ENCODE data around the gene CSRNP2. TPM values are rescaled to one million over a fixed set of nuclear protein-coding genes. Genes with fewer than 3 reads are reported as not detected.
A peak's percentile ranks its signal among the peaks of the same experiment; 100 is the strongest.
"Not testable (repeated sequence)": the region's sequence is repeated elsewhere in the genome, so short reads cannot be mapped to it uniquely, and the experiment has no call there.

CSRNP2 gene
- total RNA-seq, 2 donors from 2014 or later, result 17.1 to 19.4 TPM

DNA sequence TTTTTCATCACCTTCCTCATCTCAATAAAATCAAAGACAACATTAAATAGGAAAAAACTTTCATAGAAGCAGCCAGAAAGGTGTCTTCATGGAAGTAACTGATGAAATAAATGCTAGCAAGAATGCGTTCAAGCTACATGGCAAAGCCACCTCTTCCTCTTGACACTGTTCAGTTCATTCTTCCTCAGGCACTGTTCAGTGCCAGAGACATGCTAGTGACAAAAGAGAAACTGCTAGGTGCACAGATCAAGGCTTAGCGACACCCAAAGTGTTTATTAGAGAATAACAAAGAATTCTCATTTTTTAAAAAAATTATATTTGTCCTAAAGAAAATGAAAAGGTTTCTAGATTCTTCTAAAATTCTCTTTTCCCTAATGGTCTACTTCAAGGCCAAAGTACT lies 64.4 kb downstream of the CSRNP2 start:
- TF ChIP-seq, protein P1, sequence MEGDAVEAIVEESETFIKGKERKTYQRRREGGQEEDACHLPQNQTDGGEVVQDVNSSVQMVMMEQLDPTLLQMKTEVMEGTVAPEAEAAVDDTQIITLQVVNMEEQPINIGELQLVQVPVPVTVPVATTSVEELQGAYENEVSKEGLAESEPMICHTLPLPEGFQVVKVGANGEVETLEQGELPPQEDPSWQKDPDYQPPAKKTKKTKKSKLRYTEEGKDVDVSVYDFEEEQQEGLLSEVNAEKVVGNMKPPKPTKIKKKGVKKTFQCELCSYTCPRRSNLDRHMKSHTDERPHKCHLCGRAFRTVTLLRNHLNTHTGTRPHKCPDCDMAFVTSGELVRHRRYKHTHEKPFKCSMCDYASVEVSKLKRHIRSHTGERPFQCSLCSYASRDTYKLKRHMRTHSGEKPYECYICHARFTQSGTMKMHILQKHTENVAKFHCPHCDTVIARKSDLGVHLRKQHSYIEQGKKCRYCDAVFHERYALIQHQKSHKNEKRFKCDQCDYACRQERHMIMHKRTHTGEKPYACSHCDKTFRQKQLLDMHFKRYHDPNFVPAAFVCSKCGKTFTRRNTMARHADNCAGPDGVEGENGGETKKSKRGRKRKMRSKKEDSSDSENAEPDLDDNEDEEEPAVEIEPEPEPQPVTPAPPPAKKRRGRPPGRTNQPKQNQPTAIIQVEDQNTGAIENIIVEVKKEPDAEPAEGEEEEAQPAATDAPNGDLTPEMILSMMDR (IDR thresholded peaks at IDR 0.05), result no peak
- H3K27ac ChIP-seq, result no peak overlapping the region

DNA sequence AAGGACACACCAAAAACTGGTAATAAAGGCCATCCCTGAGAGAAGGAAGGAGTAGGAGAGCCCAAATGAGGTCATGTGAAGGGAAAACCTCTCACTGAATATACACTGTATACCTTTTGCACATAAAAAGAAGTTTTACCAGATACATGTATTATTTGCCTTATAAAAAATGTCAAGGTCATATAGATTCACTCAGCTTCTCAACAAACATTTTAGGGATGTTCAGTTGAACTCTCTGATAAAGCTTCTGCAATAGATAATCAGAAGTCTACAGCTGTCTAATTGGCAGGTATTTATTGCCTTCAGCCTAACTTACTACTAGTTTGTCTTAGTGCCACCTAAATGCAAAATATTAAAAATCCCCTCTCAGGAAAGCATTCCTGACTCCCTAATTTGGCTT lies 65.9 kb downstream of the CSRNP2 start:
- no peak for DNase-seq (ENCODE audit: low spot score)
- H3K9me3 ChIP-seq, result no peaks in the 10 kb centered on the region
- H3K4me3 ChIP-seq, result no peak overlapping the region
- peaks cover 0 to 26% of the 10 kb centered on the region in 2 donors for H3K4me1 ChIP-seq
- TF ChIP-seq, protein P1 (IDR thresholded peaks at IDR 0.05), result no peak
- no peaks in the 10 kb centered on the region for H3K27me3 ChIP-seq
- no peak overlapping the region for H3K27ac ChIP-seq
- H3K36me3 ChIP-seq, result no peaks in the 10 kb centered on the region

More for the DNA sequence above, 64.4 kb downstream of the CSRNP2 start:
- Histone ChIP-seq H3K4me3 (no peak overlapping the region), H3K27me3 (no peaks in the 10 kb centered on the region), H3K4me1 (peaks cover 0 to 25% of the 10 kb centered on the region in 2 donors), H3K36me3 (no peaks in the 10 kb centered on the region), H3K9me3 (no peaks in the 10 kb centered on the region)
- DNase-seq (ENCODE audit: low spot score), result no peak

DNA sequence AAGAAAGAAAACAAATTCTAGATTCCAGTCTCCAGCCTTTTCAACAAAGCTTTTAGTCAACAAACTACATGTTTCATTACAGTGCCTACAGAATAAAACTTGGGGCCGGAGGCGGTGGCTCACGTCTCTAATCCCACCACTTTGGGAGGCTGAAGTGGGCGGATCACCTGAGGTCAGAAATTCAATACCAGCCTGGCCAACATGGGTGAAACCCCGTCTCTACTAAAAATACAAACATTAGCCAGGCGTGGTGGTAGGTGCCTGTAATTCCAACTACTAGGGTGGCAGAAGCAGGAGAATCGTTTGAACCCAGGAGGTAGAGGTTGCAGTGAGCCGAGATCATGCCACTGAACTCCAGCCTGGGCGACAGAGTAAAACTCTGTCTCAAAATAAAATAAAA lies 68.9 kb downstream of the CSRNP2 start:
- H3K36me3 ChIP-seq; H3K27me3 ChIP-seq; H3K9me3 ChIP-seq; H3K4me3 ChIP-seq; DNase-seq (ENCODE audit: low spot score); H3K27ac ChIP-seq: not testable (repeated sequence)
- peaks cover 0 to 30% of the 10 kb centered on the region in 2 donors for H3K4me1 ChIP-seq

DNA sequence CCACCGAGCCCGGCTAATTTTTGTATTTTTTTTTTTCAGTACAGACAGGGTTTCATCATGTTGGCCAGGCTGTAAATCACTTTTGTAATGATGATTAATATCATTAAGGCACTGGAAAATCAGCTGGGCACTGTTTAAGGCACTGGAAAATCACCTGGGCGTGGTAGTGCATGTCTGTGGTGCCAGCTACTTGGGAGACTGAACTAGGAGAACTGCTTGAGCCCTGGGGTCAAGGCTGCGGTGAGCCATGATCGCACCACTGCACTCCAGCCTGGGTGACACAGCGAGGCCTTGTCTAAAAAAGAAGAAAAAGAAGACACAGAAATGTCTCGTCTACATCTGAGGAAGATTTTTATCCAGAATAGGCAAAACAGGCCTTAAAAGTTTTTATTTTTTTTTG lies 70.0 kb downstream of the CSRNP2 start:
- DNase-seq (ENCODE audit: low spot score), result no peak
- Histone ChIP-seq H3K9me3 (no peaks in the 10 kb centered on the region), H3K4me3 (no peak overlapping the region), H3K36me3 (no peaks in the 10 kb centered on the region), H3K4me1 (peaks cover 0 to 33% of the 10 kb centered on the region in 2 donors), H3K27me3 (no peaks in the 10 kb centered on the region), H3K27ac (peak overlapping the region in 1 of 2 donors; percentile 6)
- TF ChIP-seq, protein P1 (IDR thresholded peaks at IDR 0.05), result no peak

DNA sequence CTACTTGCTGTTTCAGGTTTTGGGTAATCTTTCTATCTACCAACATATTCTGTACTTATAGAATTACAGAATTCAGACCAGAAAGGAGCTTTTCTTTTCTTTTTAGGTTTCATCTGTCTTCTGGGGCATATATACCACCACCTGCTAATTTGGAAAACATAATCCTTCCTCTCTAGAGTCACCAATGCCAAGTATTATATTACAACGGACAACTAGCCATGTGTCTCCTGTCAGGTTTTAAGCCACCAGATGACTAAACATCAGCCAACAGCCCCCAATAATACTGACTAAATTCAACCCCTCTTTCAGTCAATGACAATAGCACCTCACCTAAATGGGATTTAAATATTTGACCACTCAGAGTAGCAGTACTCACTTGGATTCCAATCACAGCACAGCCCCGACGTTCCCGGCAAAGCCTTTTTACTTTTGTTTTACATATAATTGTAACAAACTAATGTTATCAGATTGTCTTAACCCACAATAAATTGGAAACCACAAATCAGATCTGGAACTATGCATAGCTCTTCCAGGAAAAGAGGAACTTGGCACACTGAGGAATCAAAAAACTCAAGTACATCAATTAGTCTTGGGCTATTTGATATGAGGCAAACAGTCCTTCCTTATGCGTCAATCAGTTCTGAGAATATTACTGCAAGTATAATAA lies 70.7 kb downstream of the CSRNP2 start:
- peaks cover 0 to 33% of the 10 kb centered on the region in 2 donors for H3K4me1 ChIP-seq
- DNase-seq (ENCODE audit: low spot score), result no peak
- H3K4me3 ChIP-seq, result no peak overlapping the region
- H3K27ac ChIP-seq, result peak overlapping the region; percentile 6 to 16
- no peaks in the 10 kb centered on the region for H3K9me3 ChIP-seq
- no peaks in the 10 kb centered on the region for H3K27me3 ChIP-seq
- H3K36me3 ChIP-seq, result peaks cover 4% of the 10 kb centered on the region
- TF ChIP-seq, protein P1 (IDR thresholded peaks at IDR 0.05), result no peak

DNA sequence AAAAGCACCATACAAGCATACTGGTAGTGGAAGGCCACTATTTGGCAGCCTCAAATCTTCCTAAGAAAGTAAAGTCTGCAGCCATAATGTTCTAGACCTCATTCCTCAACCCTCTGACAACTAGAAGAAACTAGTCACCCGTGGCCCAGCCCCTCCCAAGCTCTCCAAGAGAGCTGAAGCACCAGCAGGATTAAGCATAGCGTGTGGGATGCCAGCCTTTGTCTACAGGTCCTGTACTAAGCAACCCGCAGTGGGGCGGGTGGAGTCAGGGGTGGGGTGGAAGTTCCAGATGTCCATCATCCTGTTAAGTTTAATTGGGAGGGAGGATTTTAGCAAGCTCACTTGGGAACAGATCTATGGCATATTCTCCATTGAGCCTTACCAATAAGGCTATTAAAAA lies 71.4 kb downstream of the CSRNP2 start:
- H3K9me3 ChIP-seq, result no peaks in the 10 kb centered on the region
- H3K27ac ChIP-seq, result peak overlapping the region in 1 of 2 donors; percentile 6
- H3K4me3 ChIP-seq, result no peak overlapping the region
- no peak for DNase-seq (ENCODE audit: low spot score)
- peaks cover 0 to 33% of the 10 kb centered on the region in 2 donors for H3K4me1 ChIP-seq
- H3K36me3 ChIP-seq, result peaks cover 12% of the 10 kb centered on the region
- TF ChIP-seq, protein P1 (IDR thresholded peaks at IDR 0.05), result no peak
- H3K27me3 ChIP-seq, result no peaks in the 10 kb centered on the region

Other genes with a start within 250 kb of the CSRNP2 start
- not detected for gene TMPRSS12, start 240.7 kb downstream of the CSRNP2 start, total RNA-seq
- not detected for gene HIGD1C, start 131.1 kb downstream of the CSRNP2 start, total RNA-seq
- gene SLC11A2, start 57.2 kb downstream of the CSRNP2 start, total RNA-seq, result 10 to 100 TPM; 25.5 to 40.9 TPM
- 10 to 100 TPM; 22.8 to 27.2 TPM for gene LETMD1, start 35.3 kb downstream of the CSRNP2 start, total RNA-seq
- gene TFCP2, start 89.5 kb upstream of the CSRNP2 start, total RNA-seq, result 1 to 10 TPM; 8.6 to 9.6 TPM
- gene POU6F1, start 134.5 kb upstream of the CSRNP2 start, total RNA-seq, result 1 to 10 TPM; 3.0 to 6.0 TPM
- gene DAZAP2, start 155.2 kb upstream of the CSRNP2 start, total RNA-seq, result 100 to 1,000 TPM; 193 to 309 TPM
- gene SMAGP, start 186.8 kb upstream of the CSRNP2 start, total RNA-seq, result 1 to 10 TPM; 2.3 to 3.8 TPM
- 1 to 10 TPM; 2.1 to 4.6 TPM for gene BIN2, start 240.6 kb upstream of the CSRNP2 start, total RNA-seq

Data from right atrium auricular region (tissue), 2 donors.